COLO668 (cell line): ENCODE measurements around the gene PTPN23.
"Not testable (repeated sequence)": the region's sequence is repeated elsewhere in the genome, so short reads cannot be mapped to it uniquely, and the experiment has no call there.

ENCODE experiments used
- DNase-seq: peaks from one replicate; lab custom pipeline; 2025; ENCODE audit not compliant: unreplicated experiment; lab: John Stamatoyannopoulos, UW

The PTPN23 gene

GRCh38 chr3:47367631-47368030 lies 13.2 kb upstream of the PTPN23 start:
- no peak for DNase-seq

GRCh38 chr3:47370020-47370419 lies 10.8 kb upstream of the PTPN23 start:
- not testable (repeated sequence) for DNase-seq

GRCh38 chr3:47370887-47371697 lies 9.7 kb upstream of the PTPN23 start:
- DNase-seq: no peak

GRCh38 chr3:47374587-47374986 lies 6.2 kb upstream of the PTPN23 start:
- DNase-seq: no peak

GRCh38 chr3:47376393-47376792 lies 4.4 kb upstream of the PTPN23 start:
- no peak for DNase-seq

GRCh38 chr3:47377186-47377585 lies 3.6 kb upstream of the PTPN23 start:
- DNase-seq: no peak

- DNase-seq: no peak
Observed at GRCh38 chr3:47378869-47379268, 2.0 kb upstream of the PTPN23 start.

- no peak for DNase-seq
Observed at GRCh38 chr3:47379411-47379899, 1.4 kb upstream of the PTPN23 start.

- DNase-seq: no peak
Observed at GRCh38 chr3:47380026-47380600, 708 bp upstream of the PTPN23 start.

GRCh38 chr3:47381317-47382157 lies 716 bp downstream of the PTPN23 start:
- peak; percentile 80 for DNase-seq

GRCh38 chr3:47384425-47384824 lies 3.6 kb downstream of the PTPN23 start:
- DNase-seq: no peak

GRCh38 chr3:47385007-47385406 lies 4.2 kb downstream of the PTPN23 start:
- DNase-seq: no peak

- no peak for DNase-seq
Observed at GRCh38 chr3:47385796-47386195, 5.0 kb downstream of the PTPN23 start.

GRCh38 chr3:47392933-47393332 lies 12.1 kb downstream of the PTPN23 start:
- no peak for DNase-seq

GRCh38 chr3:47394140-47394870 lies 13.5 kb downstream of the PTPN23 start:
- no peak for DNase-seq

- no peak for DNase-seq
Observed at GRCh38 chr3:47394881-47395280, 14.1 kb downstream of the PTPN23 start.

GRCh38 chr3:47398228-47398627 lies 17.4 kb downstream of the PTPN23 start:
- DNase-seq: no peak

- no peak for DNase-seq
Observed at GRCh38 chr3:47399016-47399415, 18.2 kb downstream of the PTPN23 start.

GRCh38 chr3:47399531-47400270 lies 18.9 kb downstream of the PTPN23 start:
- no peak for DNase-seq

- DNase-seq: no peak
Observed at GRCh38 chr3:47404431-47404876, 23.6 kb downstream of the PTPN23 start.
